HEK293T (cell line): ENCODE measurements around the gene GABRP.

ENCODE experiments used
- CTCF ChIA-PET: fragments of 350-600 bp; formaldehyde crosslinking; extraction: SDS; loops from one replicate; lab custom pipeline; 2021; ENCODE audit warnings: antibody characterized with exemption, inconsistent platforms; lab: Yijun Ruan, JAX
- POLR2A ChIA-PET: fragments of 350-600 bp; formaldehyde crosslinking; extraction: SDS; loops from one replicate; lab custom pipeline; 2020; ENCODE audit warnings: antibody characterized with exemption, inconsistent platforms; lab: Yijun Ruan, JAX
- DNase-seq: peaks from one replicate; pipeline ENCODE4 v3.0.0; 2012; ENCODE audit warnings: mixed read lengths; ENCODE audit errors: extremely low spot score
- ARNT ChIP-seq: fragments of 450-650 bp; IDR thresholded peaks from 2 replicates; pipeline ENCODE4 v1.6.1; 2017; ENCODE audit warnings: mild to moderate bottlenecking
- BHLHE40 ChIP-seq: fragments of 450-650 bp; IDR thresholded peaks from 2 replicates; pipeline ENCODE4 v1.6.1; 2016; ENCODE audit warnings: mild to moderate bottlenecking, moderate library complexity, borderline replicate concordance
- CTBP1 ChIP-seq: fragments of 450-650 bp; IDR thresholded peaks from 2 replicates; pipeline ENCODE4 v1.6.1; 2016; ENCODE audit warnings: borderline replicate concordance
- ELF4 ChIP-seq: fragments of 450-650 bp; IDR thresholded peaks from 2 replicates; pipeline ENCODE4 v1.6.1; 2017; ENCODE audit warnings: antibody characterized with exemption
- FOXA1 ChIP-seq: fragments of 450-650 bp; IDR thresholded peaks from 2 replicates; pipeline ENCODE4 v1.6.1; 2016; ENCODE audit warnings: mild to moderate bottlenecking
- FOXK2 ChIP-seq: fragments of 450-650 bp; IDR thresholded peaks from 2 replicates; pipeline ENCODE4 v1.6.1; 2016; ENCODE audit warnings: mild to moderate bottlenecking
- FOXM1 ChIP-seq: fragments of 450-650 bp; IDR thresholded peaks from 2 replicates; pipeline ENCODE4 v1.6.1; 2017; ENCODE audit warnings: mild to moderate bottlenecking, borderline replicate concordance
- HDGF ChIP-seq: fragments of 450-650 bp; IDR thresholded peaks from 2 replicates; pipeline ENCODE4 v1.6.1; 2017; ENCODE audit warnings: antibody characterized with exemption, borderline replicate concordance
- L3MBTL2 ChIP-seq: fragments of 450-650 bp; conservative IDR thresholded peaks from 2 replicates; pipeline ENCODE4 v1.6.1; 2016; ENCODE audit warnings: mild to moderate bottlenecking
- LEF1 ChIP-seq: fragments of 450-650 bp; IDR thresholded peaks from 2 replicates; pipeline ENCODE4 v1.6.1; 2017; ENCODE audit warnings: mild to moderate bottlenecking, borderline replicate concordance
- NFRKB ChIP-seq: fragments of 450-650 bp; IDR thresholded peaks from 2 replicates; pipeline ENCODE4 v1.6.1; 2016; ENCODE audit warnings: mild to moderate bottlenecking, moderate library complexity
- PKNOX1 ChIP-seq: fragments of 450-650 bp; IDR thresholded peaks from 2 replicates; pipeline ENCODE4 v1.6.1; 2016
- SP1 ChIP-seq: fragments of 450-650 bp; IDR thresholded peaks from 2 replicates; pipeline ENCODE4 v1.6.1; 2017
- SUZ12 ChIP-seq: fragments of 450-650 bp; IDR thresholded peaks from 2 replicates; pipeline ENCODE4 v1.6.1; 2016; ENCODE audit warnings: mild to moderate bottlenecking
- TARDBP ChIP-seq: fragments of 450-650 bp; IDR thresholded peaks from 2 replicates; pipeline ENCODE4 v1.6.1; 2016
- ZNF384 ChIP-seq: fragments of 450-650 bp; IDR thresholded peaks from 2 replicates; pipeline ENCODE4 v1.6.1; 2016

GABRP gene

DNA sequence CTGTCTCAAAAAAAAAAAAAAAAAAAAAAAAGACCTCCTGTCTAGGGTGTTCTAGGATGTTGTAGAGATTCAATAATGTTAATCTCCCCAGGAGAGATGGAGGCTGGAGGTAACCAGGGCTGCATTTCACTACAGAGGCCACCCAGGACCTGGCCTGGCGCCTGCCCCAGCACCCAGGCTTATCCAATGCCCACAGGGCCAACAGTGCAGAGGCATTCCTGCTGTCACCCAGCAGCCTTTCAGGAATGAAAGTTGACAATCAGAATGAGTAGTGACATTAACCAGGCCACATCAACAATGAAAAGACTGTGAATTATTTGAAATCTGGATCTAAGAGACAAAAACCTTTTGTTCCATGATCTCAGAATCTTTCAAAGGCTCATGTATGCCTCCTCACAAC, 36.2 kb upstream of the GABRP start:
- DNase-seq, result no peak
- POLR2A ChIA-PET, result no interaction called here
- CTCF ChIA-PET, result interaction anchor here (0.6 to 4.1 kb wide), 3 partner anchors 9 to 45 kb away, joined by 4 to 54 read pairs (median 6); no protein-coding TSS in a partner anchor
- TF ChIP-seq FOXM1 (no peak), CTBP1 (no peak), PKNOX1 (no peak), L3MBTL2 (no peak), ELF4 (no peak), NFRKB (no peak), ZNF384 (no peak), BHLHE40 (no peak), SP1 (no peak), FOXA1 (no peak), FOXK2 (no peak), ARNT (no peak), HDGF (no peak), SUZ12 (no peak), LEF1 (no peak), TARDBP (no peak)

GRCh38 chr5:170747851-170748250, 35.7 kb upstream of the GABRP start:
- TF ChIP-seq ZNF384, result no peak
- TF ChIP-seq NFRKB, result no peak
- TF ChIP-seq L3MBTL2, result no peak
- no peak for TF ChIP-seq FOXA1
- TF ChIP-seq HDGF, result no peak
- TF ChIP-seq PKNOX1, result no peak
- ChIA-PET POLR2A (no interaction called here), CTCF (interaction anchor here (0.6 to 1.7 kb wide), 4 partner anchors 20 to 44 kb away, joined by 4 to 6 read pairs (median 6); no protein-coding TSS in a partner anchor)
- DNase-seq, result peak; percentile 66

DNA sequence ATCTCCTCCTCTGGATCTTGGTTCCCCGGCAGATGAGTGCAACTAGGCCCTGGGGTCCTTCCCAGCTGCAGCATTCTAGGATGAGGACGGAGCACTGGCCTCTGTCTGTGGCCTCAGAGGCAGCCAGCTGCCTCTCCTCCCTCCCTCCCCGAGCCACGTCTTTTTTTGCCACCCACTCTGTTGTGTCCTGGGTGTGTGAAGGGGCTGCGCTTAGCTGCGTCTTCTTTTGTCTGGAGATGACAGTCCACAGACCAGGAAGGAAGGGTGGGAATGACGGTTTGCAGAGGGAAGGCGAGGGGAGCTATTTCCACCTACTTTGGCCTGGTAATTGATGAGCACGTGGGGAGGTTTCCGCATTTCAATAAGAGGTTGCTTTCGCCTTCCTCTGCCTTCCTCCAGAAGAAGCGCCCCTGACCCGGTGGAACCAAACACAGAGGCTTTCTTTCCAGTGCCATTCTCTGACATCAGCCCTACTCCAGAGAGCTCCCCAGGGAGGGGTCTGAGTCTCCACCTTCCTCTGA, 34.5 kb upstream of the GABRP start:
- no peak for DNase-seq

GRCh38 chr5:170749911-170750431, 33.6 kb upstream of the GABRP start:
- POLR2A ChIA-PET, result interaction anchor here (0.8 kb wide), 1 partner anchor 41 kb away, joined by 3 read pairs; no protein-coding TSS in a partner anchor
- CTCF ChIA-PET, result interaction anchor here (1.7 kb wide), 1 partner anchor 41 kb away, joined by 5 read pairs; no protein-coding TSS in a partner anchor
- DNase-seq, result no peak
- TF ChIP-seq FOXA1 (no peak), L3MBTL2 (no peak), ZNF384 (no peak), NFRKB (no peak), LEF1 (no peak), PKNOX1 (no peak), BHLHE40 (no peak), CTBP1 (no peak), SP1 (no peak)

More for the DNA sequence above, 34.5 kb upstream of the GABRP start:
- CTCF ChIA-PET, result interaction anchor here (1.7 kb wide), 1 partner anchor 43 kb away, joined by 6 read pairs; no protein-coding TSS in a partner anchor
- POLR2A ChIA-PET, result no interaction called here
- no peak for TF ChIP-seq TARDBP
- no peak for TF ChIP-seq ELF4
- no peak for TF ChIP-seq NFRKB
- no peak for TF ChIP-seq CTBP1
- TF ChIP-seq L3MBTL2, result no peak
- TF ChIP-seq FOXA1, result no peak
- TF ChIP-seq ZNF384, result no peak
- no peak for TF ChIP-seq HDGF
- no peak for TF ChIP-seq FOXK2
- TF ChIP-seq PKNOX1, result no peak
- TF ChIP-seq BHLHE40, result no peak
- TF ChIP-seq SP1, result no peak
- no peak for TF ChIP-seq ARNT

- CTCF ChIA-PET, result interaction anchor here (0.6 to 1.7 kb wide), 2 partner anchors 40 to 304 kb away, joined by 3 to 5 read pairs; no protein-coding TSS in a partner anchor
- POLR2A ChIA-PET, result interaction anchor here (0.8 kb wide), 1 partner anchor 41 kb away, joined by 3 read pairs; no protein-coding TSS in a partner anchor
- TF ChIP-seq L3MBTL2, result no peak
- TF ChIP-seq ARNT, result no peak
- no peak for TF ChIP-seq ELF4
- TF ChIP-seq SP1, result no peak
- no peak for DNase-seq
Measured at GRCh38 chr5:170750791-170751190, 32.7 kb upstream of the GABRP start.

- TF ChIP-seq FOXK2 (no peak), FOXM1 (no peak)
- no peak for DNase-seq
- ChIA-PET POLR2A (no interaction called here), CTCF (interaction anchor here (1.0 to 1.7 kb wide), 2 partner anchors 39 to 41 kb away, joined by 3 to 5 read pairs; no protein-coding TSS in a partner anchor)
Measured at GRCh38 chr5:170751631-170752030, 31.9 kb upstream of the GABRP start.
